B cell (primary cell): ENCODE measurements around the gene LGALS3.

Source experiments
- EZH2 ChIP-seq: IDR thresholded peaks from 2 replicates; pipeline ENCODE4 v1.6.1; 2012; ENCODE audit warnings: borderline replicate concordance, low read depth, mild to moderate bottlenecking, moderate library complexity, low read length; ENCODE audit not compliant: insufficient read depth, poor library complexity, severe bottlenecking
- TF ChIP-seq, protein P1 (sequence below): fragments of 200-600 bp; IDR thresholded peaks from one replicate; pipeline ENCODE4 v1.8.0; 2022; ENCODE audit warnings: antibody characterized with exemption, mild to moderate bottlenecking

DNA sequence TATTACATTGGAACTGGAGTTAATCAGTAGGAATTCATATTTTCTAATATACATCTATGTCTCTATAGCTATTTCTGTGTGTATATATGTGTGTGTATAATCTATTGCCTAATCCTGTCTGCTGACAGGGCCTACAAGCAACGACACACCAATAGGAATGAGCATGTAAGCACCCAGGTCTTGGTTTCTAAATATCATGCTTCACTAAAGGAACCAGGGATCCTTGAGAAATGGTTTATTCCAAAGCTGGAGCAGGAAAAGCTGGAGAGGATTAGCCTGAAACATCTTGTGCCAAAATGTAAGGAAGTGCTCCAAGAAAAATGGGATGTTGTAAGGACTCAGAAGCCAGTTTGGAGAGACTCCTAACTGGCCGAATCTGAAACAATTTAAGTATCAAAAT, 29.3 kb upstream of the LGALS3 start:
- TF ChIP-seq, protein P1, sequence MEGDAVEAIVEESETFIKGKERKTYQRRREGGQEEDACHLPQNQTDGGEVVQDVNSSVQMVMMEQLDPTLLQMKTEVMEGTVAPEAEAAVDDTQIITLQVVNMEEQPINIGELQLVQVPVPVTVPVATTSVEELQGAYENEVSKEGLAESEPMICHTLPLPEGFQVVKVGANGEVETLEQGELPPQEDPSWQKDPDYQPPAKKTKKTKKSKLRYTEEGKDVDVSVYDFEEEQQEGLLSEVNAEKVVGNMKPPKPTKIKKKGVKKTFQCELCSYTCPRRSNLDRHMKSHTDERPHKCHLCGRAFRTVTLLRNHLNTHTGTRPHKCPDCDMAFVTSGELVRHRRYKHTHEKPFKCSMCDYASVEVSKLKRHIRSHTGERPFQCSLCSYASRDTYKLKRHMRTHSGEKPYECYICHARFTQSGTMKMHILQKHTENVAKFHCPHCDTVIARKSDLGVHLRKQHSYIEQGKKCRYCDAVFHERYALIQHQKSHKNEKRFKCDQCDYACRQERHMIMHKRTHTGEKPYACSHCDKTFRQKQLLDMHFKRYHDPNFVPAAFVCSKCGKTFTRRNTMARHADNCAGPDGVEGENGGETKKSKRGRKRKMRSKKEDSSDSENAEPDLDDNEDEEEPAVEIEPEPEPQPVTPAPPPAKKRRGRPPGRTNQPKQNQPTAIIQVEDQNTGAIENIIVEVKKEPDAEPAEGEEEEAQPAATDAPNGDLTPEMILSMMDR = no peak
- TF ChIP-seq EZH2 = no peak
